Common myeloid progenitor, CD34-positive (primary cell): Measurements from ENCODE around the gene LELP1.
A peak's percentile ranks its signal among the peaks of the same experiment; 100 is the strongest.
"Not testable (repeated sequence)": the region's sequence is repeated elsewhere in the genome, so short reads cannot be mapped to it uniquely, and the experiment has no call there.

ENCODE experiments used
- CTCF ChIA-PET: fragments of 350-600 bp; sonication (Branson Sonifier 250); formaldehyde crosslinking; loops from one replicate; lab custom pipeline; 2021; ENCODE audit warnings: antibody characterized with exemption; lab: Charles Lee
- POLR2A ChIA-PET: fragments of 350-600 bp; sonication (Branson Sonifier 250); formaldehyde crosslinking; loops from one replicate; lab custom pipeline; 2021; ENCODE audit warnings: antibody characterized with exemption; lab: Charles Lee
- DNase-seq, 3 donors: peaks; one replicate each; pipeline versions ENCODE4 v3.0.0 to v3.0.0-alpha.2; 2013
- H3K27ac ChIP-seq, 2 experiments: 1 replicate in 1 of 2; 2 replicates in 1 of 2; pipeline ENCODE4 v1.7.0; 2013; ENCODE audit warnings: inconsistent platforms in 2 of 2, low read length in 2 of 2, mild to moderate bottlenecking in 2 of 2, low read depth in 1 of 2, moderate library complexity in 1 of 2; ENCODE audit not compliant: severe bottlenecking in 2 of 2, insufficient read depth in 1 of 2, poor library complexity in 1 of 2
- H3K27me3 ChIP-seq, 5 experiments: replicated peaks in 2 of 5; 1 replicate in 3 of 5; 2 replicates in 2 of 5; pipeline versions ENCODE4 v1.6.1 to v1.7.0; 2013; ENCODE audit warnings: low read length in 4 of 5, mild to moderate bottlenecking in 2 of 5, moderate library complexity in 2 of 5, inconsistent platforms in 1 of 5; ENCODE audit not compliant: insufficient read depth in 5 of 5, control insufficient read depth in 4 of 5
- H3K36me3 ChIP-seq, 4 experiments: 1 replicate in 2 of 4; 2 replicates in 2 of 4; pipeline versions ENCODE4 v1.6.1 to v1.7.0; 2013; ENCODE audit warnings: low read length in 3 of 4, control low read depth in 1 of 4, mild to moderate bottlenecking in 1 of 4; ENCODE audit not compliant: control insufficient read depth in 4 of 4, insufficient read depth in 4 of 4
- H3K4me1 ChIP-seq, 4 experiments: 1 replicate in 3 of 4; 2 replicates in 1 of 4; pipeline versions ENCODE4 v1.6.1 to v1.7.1; 2013; ENCODE audit warnings: low read length in 3 of 4, mild to moderate bottlenecking in 3 of 4, control low read depth in 1 of 4, inconsistent platforms in 1 of 4, moderate library complexity in 1 of 4; ENCODE audit not compliant: control insufficient read depth in 4 of 4, insufficient read depth in 4 of 4; ENCODE audit errors: control extremely low read depth in 1 of 4
- H3K4me3 ChIP-seq, 7 experiments: 1 replicate in 4 of 7; 2 replicates in 3 of 7; pipeline versions ENCODE4 v1.5.1 to v1.7.0; 2013; ENCODE audit warnings: mild to moderate bottlenecking in 7 of 7, low read length in 6 of 7, moderate library complexity in 6 of 7, inconsistent platforms in 2 of 7, low read depth in 2 of 7, control low read depth in 1 of 7; ENCODE audit not compliant: insufficient read depth in 4 of 7, control insufficient read depth in 1 of 7; ENCODE audit errors: extremely low read depth in 1 of 7
- H3K9me3 ChIP-seq, 5 experiments: 1 replicate in 4 of 5; 2 replicates in 1 of 5; pipeline versions ENCODE4 v1.6.1 to v1.7.1; 2013; ENCODE audit warnings: low read length in 4 of 5, mild to moderate bottlenecking in 2 of 5, inconsistent platforms in 1 of 5, low read depth in 1 of 5, moderate library complexity in 1 of 5; ENCODE audit not compliant: control insufficient read depth in 4 of 5, insufficient read depth in 2 of 5; ENCODE audit errors: control extremely low read depth in 1 of 5
- WGBS: methylation state at CpG from one replicate; pipeline ENCODE4 v1.1.5; 2013; ENCODE audit not compliant: insufficient coverage; 5-methylcytosine and 5-hydroxymethylcytosine counted together

The LELP1 gene

DNA sequence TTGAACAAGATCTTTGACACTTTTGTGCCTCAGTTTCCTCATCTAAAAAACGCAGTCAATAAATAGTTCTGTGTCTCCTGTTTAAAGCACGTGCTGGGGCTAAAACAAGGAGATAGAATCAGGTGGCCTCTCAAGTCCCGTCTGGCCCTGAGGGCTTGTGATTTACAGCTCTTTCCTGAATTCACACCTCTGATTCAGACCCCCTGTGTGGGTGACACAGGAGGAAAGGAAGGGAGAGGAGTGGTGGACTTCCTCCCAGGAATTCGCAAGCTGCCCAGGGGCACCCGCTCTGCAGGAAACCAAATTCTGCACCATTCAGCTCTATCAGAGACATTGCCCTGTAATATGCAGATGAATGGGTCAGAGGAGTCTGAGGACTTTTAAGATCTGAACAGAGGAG, 9.0 kb downstream of the LELP1 start:
- Histone ChIP-seq H3K36me3 (no peaks in the 10 kb centered on the region), H3K27me3 (peaks cover 0 to 23% (median 6%) of the 10 kb centered on the region in 5 experiments), H3K27ac (no peak overlapping the region), H3K4me1 (no peaks in the 10 kb centered on the region), H3K4me3 (no peak overlapping the region), H3K9me3 (no peaks in the 10 kb centered on the region)
- ChIA-PET POLR2A (no interaction called here), CTCF (no interaction called here)
- WGBS = 66% methylated on average over 2 of the region's 5 CpGs
- no peak for DNase-seq

DNA sequence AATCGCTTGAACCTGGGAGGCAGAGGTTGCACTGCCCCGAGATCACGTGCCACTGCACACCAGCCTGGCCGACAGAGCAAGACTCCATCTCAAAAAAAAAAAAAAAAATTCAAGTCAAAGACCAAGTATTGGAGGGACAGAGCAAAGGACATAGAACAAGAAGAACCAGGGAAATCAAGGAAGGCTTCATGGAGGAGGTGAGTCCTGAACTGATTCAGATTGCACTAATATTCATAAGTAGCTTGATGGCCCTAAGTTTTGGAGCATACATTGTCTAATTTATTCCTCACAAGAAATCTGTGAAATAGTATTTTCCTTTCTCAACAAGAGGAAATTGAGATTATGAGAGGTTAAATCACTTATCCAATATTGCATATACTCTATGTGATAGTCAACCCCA, 10.3 kb downstream of the LELP1 start:
- H3K36me3 ChIP-seq = no peaks in the 10 kb centered on the region
- H3K9me3 ChIP-seq = no peaks in the 10 kb centered on the region
- no peaks in the 10 kb centered on the region for H3K4me1 ChIP-seq
- no peak overlapping the region for H3K27ac ChIP-seq
- peaks cover 0 to 23% (median 6%) of the 10 kb centered on the region in 5 experiments for H3K27me3 ChIP-seq
- H3K4me3 ChIP-seq = no peak overlapping the region
- CTCF ChIA-PET = interaction anchor here (1.5 kb wide), 1 partner anchor 24 kb away, joined by 3 read pairs; no protein-coding TSS in a partner anchor
- POLR2A ChIA-PET = no interaction called here
- DNase-seq = no peak
- WGBS = 100% methylated on average over 1 of the region's 4 CpGs

DNA sequence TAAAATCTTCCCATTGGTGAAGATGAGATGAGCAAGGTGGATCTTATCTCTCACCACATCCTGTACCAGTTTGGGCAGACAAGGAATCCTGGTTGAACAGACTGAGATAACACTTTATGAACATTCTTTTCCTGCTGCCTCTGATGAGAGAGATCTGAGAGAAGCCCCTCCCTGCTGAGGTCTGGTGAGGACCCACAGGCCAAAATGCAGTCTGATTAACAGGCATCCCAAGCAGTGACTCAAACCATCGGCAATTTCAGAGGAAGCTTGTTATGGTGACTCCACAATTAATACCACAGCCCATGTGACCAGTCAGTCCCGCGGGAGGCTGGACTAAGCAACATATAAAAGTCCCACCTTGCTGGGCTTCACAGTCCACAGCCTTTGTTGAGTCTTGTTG, 14.0 kb downstream of the LELP1 start, which contains the start of gene PRR9:
Gene PRR9 (plus strand): TSS at position 373 of the 400 bp plus-strand sequence. CDS start 561 bp downstream, outside the sequence.
- WGBS = 66% methylated on average over 3 of the region's 3 CpGs
- H3K36me3 ChIP-seq = no peaks in the 10 kb centered on the region
- no peaks in the 10 kb centered on the region for H3K9me3 ChIP-seq
- no peak within 1 kb of the TSS for H3K4me3 ChIP-seq
- ChIA-PET POLR2A (no interaction called here), CTCF (interaction anchor here (1.1 kb wide), 1 partner anchor 10 kb away, joined by 3 read pairs; no protein-coding TSS in a partner anchor)
- H3K4me1 ChIP-seq = no peaks in the 10 kb centered on the region
- peaks cover 0 to 4% (median 0%) of the 10 kb centered on the region in 5 experiments for H3K27me3 ChIP-seq
- H3K27ac ChIP-seq = no peak within 1 kb of the TSS
- peak; percentile 4 to 48 (median 36) for DNase-seq

DNA sequence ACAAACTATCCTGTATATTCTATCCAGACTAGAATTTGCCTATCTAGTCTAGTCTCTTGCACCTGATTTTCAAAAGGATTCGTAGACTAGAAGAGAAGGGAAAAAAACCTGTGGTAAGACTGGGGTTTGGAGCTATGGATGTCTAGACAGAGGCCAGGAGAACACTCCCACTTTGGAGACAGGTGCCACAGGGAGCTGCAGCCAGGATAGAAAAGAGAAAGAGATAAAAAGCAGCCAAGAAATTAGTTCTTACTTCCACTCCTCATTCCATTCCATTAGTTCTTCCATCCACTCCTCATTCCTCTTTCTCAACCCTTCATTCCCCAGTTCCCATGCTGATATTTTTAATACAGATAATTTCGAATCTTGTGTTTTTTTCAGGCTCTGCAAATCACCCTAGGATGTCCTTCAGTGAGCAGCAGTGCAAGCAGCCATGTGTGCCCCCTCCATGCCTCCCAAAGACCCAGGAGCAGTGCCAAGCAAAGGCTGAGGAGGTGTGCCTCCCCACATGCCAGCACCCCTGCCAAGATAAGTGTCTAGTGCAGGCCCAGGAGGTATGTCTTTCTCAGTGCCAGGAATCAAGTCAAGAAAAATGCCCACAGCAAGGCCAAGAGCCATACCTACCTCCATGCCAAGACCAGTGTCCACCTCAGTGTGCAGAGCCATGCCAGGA, 14.7 kb downstream of the LELP1 start:
- Histone ChIP-seq H3K4me1 (no peaks in the 10 kb centered on the region), H3K9me3 (no peaks in the 10 kb centered on the region), H3K36me3 (no peaks in the 10 kb centered on the region), H3K27me3 (peaks cover 0 to 4% (median 0%) of the 10 kb centered on the region in 5 experiments), H3K27ac (no peak overlapping the region), H3K4me3 (no peak overlapping the region)
- DNase-seq = no peak
- 80% methylated on average over 1 of the region's 2 CpGs for WGBS
- ChIA-PET POLR2A (no interaction called here), CTCF (interaction anchor here (0.7 to 1.1 kb wide), 2 partner anchors 9 to 16 kb away, joined by 3 read pairs; no protein-coding TSS in a partner anchor)

DNA sequence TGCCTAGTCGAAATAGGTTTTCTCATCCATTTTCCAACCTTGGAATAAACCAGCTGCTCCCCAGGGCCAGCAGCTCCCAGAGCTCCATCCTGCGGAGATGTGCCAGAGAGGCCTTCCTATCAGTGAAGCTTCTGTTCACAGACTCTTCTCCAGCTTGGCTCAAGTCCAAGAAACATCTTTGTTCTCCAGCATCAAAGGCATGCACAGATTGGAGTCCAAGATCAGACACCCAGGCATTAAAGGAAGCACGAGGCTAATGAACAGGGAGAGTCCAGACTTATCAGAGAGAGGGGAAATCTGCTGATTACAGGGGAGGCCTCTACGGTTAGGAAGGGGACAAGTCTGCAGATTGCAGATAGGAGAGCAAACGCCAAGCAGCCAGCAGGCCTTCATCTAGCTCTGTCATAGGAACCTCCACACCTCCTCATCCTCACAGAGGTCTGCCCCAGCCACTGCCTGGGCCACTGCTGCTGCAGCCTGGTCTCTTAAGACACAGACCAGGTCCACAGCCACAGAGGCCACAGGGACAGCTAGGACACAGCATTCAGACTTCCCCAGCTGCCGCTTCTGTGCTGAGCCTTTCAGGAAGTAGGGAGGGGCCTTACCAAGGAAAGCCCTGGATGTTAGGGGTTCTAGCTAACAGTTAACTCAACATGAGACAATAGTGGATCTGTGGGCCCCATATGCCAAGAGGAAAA, 17.5 kb downstream of the LELP1 start:
- H3K27me3 ChIP-seq = peaks cover 0 to 4% (median 0%) of the 10 kb centered on the region in 5 experiments
- H3K4me3 ChIP-seq = no peak overlapping the region
- no peaks in the 10 kb centered on the region for H3K4me1 ChIP-seq
- no peak overlapping the region for H3K27ac ChIP-seq
- H3K36me3 ChIP-seq = no peaks in the 10 kb centered on the region
- POLR2A ChIA-PET = no interaction called here
- DNase-seq = peak; percentile 7 to 42 (median 25)
- WGBS = 41% methylated on average over 6 of the region's 6 CpGs
- CTCF ChIA-PET = interaction anchor here (0.5 to 4.2 kb wide), 4 partner anchors 8 to 546 kb away, joined by 3 to 21 read pairs (median 3); no protein-coding TSS in a partner anchor
- no peaks in the 10 kb centered on the region for H3K9me3 ChIP-seq

DNA sequence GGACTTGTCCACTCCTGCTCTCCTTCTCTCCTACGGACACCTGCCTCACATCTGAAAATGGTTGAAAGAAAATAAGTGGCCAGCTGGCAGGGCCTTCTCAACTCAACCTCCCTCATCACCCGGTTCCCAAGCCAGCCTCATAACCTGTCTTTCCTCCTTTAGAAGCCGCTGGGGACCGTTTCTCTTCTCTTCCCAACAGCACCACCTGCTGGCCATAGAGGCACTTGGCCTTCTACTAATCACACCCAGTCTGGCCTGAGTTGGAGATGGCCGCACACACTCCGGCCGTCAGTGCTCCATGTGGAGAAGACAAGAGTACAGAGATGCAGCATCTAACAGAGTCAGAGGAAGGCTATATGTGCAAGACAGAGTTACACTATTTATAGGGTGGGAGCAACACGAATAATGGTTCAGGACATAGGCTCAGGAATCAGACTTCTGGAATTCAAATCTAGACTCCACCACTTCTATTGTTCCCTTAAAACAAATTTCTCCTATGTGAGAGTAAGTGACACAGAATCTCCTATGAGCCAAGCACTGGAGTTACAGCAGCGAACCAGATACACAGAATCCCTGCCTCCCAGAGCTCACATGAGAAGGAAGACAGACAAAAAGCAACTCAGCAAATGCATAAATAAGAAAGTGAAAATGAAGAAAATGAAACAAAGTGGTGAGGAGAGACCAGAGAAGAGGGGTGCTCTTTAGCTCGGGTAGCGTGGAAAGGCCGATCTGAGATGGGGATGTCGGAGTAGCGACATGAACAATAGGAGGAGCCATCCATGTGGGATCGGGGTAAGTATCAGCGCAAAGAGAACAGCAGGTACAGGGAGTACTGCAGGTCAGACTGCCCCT, 20.0 kb downstream of the LELP1 start:
- POLR2A ChIA-PET, H3K4me3 ChIP-seq, H3K9me3 ChIP-seq, H3K4me1 ChIP-seq, H3K27me3 ChIP-seq, H3K27ac ChIP-seq, H3K36me3 ChIP-seq: not testable (repeated sequence)
- CTCF ChIA-PET = interaction anchor here (0.7 to 4.2 kb wide), 3 partner anchors 12 to 353 kb away, joined by 4 to 21 read pairs (median 6); no protein-coding TSS in a partner anchor
- WGBS = 77% methylated on average over 9 of the region's 16 CpGs
- DNase-seq = peak; percentile 36 to 63 (median 61)
